Measurements from ENCODE around the gene SLC25A12.
A peak's percentile ranks its signal among the peaks of the same experiment; 100 is the strongest.
"Not testable (repeated sequence)": the region's sequence is repeated elsewhere in the genome, so short reads cannot be mapped to it uniquely, and the experiment has no call there.

The SLC25A12 gene

DNA sequence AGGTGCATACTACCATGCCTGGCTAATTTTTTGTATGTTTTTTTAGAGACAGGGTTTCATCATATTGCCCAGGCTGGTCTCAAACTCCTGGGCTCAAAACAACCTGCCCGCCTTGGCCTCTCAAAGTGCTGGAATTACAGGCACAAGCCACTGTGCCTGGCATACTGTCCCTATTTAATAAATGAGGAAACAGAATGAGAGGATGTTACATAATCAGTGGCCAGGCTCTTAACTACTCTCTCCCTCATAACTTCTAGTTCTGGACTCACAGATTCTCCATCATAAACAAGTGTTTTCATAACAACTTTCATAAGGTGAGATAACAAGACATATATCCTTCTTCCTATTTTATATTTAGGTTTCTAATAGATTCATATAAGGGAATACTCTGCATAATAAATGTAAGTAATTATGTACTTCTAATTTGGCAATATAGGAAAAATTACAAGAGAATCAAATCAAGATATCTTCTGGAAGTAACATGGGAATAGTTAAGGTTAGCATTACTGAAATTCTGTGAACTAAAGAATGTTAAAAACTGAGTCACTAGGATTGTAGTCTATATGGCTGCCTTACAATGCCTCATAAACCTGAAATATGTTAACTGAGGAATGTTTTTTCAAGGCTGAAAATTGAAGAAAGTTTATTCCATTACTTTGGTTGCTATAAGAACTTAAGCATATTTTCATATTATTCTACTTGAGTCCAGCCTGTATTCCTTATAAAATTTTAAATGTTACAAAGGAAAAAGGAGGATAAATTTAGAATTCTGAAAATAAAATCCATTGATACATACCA is 71.3 kb downstream of the SLC25A12 start:
- peak; percentile 31 for DNase-seq

DNA sequence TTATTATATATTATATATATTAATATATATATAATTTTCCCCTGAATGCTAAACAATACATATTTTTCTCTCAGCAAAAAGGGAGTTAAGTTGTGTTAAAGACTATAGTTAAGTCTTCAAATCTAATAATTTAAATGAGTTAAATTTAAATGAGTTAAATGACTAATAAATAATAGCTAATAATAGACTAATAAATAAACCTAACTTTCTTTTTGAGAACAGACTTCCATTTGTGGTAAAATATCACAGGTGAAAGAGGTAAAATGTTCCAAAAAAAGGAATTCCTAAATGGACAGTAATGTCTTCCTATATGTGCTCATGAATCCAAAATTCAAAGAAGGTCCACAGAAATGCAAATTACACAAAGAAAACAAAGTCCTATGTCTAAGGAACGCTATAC is 74.6 kb downstream of the SLC25A12 start:
- DNase-seq, result no peak

DNA sequence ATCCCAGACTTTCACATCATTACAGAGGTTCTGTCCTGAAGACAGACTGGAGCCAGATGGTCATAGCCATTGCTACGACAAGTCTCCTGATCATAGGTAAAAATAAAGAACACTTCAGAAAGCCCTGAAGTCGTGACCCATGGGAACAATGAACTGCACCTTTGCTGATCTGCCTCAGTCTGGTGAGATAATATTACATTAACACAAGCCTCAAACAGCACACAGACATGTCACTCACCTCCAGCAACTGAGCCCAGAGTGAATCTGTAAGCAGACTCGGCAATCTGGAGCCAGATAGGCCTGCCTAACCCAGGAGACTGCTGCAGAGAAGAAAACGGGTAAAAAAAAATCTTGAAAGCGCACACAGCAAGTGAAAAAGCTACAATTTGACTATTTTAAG is 79.2 kb downstream of the SLC25A12 start:
- DNase-seq, result no peak

DNA sequence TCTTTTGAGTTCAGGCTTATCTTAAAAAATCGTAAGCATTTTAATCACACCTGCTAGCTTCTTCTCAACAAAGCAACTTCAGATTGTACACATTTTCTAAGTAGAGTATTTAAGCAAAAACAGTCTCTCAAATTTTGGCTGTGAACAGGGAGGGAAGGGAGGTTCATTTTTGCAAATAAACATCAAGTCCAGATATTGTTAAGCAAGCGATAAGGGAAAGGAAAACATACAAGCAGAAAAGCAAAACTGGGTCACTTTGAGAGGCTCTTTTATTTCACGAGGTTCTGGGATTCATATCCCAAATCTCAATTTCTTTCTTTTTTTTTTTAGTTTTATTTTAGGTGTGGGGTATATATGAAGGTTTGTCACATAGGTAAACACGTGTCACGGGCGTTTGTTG is 79.9 kb downstream of the SLC25A12 start:
- no peak for DNase-seq

DNA sequence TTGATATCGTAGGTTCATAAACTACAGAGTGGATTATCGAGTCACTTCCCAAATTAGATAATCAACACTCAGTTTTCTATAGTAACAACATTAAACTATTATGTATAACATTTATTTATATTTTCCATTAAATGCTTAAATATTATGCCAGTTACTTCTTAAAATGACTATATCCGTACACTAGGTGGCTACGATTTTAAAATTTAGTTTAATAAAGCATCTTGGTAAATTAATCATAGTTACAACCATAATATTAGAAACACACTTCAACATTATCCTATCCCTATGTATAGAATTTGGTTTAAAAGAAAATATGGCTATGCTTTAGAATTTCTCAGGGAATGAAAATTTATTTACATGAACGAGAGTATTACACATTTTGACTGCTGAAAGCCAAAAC is 80.3 kb downstream of the SLC25A12 start:
- DNase-seq, result no peak

DNA sequence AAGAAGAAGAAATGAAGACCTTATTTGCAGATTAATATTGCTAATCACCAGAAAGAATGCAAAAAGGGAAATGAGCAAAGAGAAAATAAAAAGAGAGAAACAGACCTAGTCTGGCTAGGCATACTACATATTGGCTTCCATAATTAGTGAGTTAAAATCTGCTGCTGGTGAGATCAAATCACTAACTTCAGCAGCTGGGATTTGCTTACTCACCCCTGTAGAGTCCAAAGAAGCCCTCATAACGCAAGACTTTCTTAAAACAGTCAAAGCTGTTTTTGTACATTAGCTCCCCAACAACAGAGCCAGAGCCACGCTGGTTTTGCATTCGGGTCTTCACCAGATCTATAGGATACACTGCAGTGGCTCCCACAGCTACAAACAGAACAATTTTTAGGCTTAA is 80.9 kb downstream of the SLC25A12 start:
- no peak for DNase-seq

DNA sequence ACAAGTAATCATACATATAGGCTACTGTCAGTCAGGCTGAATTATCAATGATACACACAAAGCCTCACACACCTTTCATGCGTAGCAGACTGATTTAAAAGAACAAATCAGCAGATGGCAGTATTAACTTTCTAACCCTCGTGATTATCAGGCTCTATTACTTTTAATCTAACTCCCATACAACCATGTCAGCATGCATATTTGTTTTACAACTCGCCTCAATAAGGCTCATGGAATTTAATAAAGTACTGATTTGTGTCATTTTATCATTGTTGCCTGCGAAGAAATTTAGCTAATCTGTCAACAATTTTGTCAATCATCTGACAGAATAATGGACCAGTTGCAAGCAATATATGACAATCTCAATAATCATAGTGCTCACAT is 82.8 kb downstream of the SLC25A12 start:
- DNase-seq, result peak; percentile 47

DNA sequence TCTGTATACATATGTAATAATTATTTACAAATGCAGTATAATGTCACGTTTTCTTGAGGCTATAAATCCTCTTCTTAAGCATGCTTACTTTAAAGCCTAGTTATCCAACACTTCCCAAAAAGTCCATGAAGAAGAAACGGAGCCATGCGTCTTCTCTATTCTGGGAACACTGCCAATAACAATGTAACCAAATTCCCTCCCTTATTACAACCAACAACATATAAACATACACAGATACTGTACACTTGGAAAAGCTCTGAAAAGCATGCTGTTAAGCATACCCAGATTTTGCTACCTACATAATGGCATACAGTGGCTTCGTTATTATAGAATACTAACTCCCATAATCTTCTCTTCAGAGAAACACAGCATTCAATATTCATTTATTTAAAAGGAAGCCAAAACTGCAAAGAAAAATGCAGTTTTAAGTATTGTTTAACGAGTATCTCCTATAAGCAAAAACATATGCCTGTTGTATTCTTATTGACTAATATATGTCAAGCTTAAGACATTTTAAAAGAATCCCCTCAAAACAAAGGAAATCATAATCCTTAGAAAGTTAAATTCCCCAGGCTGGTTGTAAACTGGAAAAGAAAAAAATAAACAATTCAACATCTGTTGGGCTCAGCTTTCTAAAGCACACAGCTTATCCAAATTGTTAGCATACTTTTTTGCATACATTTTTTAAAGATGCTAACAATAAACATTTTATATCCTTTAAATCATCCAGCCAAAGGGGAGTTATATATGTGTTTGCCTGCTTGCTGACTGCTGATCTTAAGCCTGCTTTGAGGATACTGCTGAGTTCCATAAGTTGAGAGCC is 83.4 kb downstream of the SLC25A12 start:
- DNase-seq, result peak; percentile 65

DNA sequence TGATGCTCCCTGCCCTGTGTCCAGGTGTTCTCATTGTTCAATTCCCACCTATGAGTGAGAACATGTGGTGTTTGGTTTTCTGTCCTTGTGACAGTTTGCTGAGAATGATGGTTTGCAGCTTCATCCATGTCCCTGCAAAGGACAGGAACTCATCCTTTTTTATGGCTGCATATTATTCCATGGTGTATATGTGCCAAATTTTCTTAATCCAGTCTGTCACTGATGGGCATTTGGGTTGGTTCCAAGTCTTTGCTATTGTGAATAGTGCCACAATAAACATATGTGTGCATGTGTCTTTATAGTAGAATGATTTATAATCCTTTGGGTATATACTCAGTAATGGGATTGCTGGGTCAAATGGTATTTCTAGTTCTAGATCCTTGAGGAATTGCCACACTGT is 85.2 kb downstream of the SLC25A12 start:
- not testable (repeated sequence) for DNase-seq

DNA sequence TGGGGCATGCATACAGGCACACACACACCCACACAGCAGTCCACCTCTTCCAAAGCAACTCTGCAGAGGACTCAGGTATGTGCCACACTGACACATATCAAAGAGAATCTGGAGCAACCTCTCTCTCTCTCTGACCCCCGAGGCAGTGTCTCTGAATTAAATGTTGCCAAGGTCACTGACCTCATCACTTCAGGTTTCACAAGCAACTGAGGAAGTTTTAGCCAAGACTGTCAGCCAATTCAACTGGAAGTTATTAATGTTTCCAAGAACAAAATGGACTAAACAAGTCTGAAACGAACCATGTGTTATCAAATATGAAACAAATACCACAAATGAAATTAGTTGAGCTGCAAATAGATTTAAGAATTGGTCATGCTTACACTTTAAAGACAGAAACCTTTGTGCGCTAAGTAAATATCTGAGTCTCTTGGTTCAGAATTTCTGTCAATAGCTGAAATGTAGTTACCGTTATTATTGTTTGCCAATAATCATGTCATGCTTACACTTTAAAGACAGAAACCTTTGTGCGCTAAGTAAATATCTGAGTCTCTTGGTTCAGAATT is 86.1 kb downstream of the SLC25A12 start:
- no peak for DNase-seq

DNA sequence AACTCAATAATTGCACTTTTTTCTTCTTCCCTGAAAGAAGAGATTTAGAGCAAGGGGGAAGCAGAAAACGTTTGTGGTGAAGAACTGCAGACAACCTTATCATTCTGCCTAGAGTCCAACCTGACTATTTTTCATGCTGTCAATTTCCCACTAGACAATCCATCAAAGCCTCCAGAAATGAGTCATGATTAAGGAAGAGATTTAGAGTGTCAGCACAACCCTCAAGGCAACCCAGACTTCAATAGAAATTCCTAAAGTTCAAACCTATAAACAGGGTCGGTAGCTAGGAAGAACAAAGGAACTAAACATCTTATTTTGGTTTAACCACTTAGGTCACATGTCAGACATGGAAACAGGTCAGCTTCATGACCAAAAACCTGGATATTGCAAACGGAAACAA is 86.9 kb downstream of the SLC25A12 start:
- DNase-seq, result no peak

DNA sequence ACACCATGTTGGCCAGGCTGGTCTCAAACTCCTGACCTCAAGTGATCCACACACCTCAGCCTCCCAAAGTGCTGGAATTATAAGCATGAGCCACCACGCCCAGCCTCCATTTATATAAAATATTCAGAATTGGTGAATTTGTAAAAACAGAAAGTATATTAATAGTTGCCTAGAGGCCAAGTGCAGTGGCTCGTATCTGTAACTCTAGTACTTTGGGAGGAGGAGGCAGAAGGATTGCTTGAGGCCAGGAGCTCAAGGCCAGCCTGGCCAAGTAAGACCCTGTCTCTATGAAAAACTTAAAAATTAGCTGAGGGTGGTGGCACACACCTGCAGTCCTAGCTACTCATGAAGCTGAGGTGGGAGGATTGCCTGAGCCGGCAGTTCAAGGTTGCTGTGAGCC is 89.6 kb downstream of the SLC25A12 start:
- no peak for DNase-seq

DNA sequence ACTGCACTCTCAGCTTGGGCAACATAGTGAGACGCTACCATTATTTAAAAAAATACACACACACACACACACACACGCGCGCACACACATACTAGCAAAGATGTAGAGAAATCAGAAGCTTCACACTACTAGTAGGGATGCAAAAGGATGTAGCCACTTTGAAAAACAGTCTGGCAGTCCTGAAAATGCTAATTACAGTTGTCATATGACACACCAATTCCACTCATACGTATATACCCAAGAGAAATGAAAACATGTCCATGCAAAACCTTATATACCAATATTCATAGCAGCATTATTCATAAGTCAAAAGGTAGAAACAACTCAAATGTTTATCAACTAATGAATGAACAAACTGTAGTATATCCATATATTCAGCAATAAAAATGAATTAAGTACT is 90.3 kb downstream of the SLC25A12 start:
- DNase-seq, result no peak

DNA sequence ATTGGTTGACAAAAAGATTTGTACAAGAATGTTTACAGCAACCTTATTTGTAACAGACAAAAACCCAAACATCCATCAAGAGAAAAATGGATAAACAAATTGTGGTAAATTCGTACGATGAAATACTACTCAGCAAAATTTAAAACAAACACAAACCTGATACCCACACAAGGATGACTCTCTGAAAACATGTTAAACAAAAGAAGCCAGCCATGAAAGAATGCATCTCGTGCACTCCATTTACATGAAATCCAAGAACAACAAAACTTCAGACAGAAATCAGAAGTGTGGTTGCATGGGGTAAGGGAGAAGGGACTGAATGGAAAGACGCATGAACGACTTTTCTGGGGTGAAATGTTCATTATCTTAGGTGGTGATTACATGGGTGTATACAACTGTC is 93.4 kb downstream of the SLC25A12 start:
- no peak for DNase-seq

DNA sequence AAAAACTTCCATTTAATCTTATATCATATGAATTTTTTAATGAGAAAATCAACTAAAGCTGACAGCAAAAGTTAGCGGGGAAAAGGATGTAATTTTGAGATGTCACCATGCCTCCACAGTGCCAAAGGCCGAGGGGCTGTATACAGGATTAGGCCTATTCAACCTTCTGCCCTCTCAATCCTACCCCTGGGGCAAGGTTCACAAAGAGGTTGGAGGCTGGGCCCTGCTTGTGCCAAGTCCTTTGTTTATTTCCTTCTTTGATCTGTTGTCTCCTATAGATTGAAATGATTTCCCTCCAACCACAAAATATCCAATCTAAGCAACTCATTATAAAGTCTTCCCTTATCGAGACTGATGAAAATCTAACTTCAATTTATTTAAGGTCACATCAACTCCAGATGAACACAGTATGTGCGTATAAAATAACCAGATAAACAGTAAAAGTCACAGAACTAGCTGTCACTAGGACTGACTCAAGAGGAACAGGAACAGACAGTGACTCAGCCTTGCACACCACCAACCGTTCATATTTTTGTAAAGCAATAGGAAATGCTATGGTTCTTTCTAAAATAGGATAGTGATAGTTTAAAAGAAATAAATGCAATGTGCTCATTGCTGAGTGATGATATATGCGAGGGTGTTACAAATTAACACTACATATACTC is 95.8 kb downstream of the SLC25A12 start:
- peak; percentile 65 for DNase-seq

DNA sequence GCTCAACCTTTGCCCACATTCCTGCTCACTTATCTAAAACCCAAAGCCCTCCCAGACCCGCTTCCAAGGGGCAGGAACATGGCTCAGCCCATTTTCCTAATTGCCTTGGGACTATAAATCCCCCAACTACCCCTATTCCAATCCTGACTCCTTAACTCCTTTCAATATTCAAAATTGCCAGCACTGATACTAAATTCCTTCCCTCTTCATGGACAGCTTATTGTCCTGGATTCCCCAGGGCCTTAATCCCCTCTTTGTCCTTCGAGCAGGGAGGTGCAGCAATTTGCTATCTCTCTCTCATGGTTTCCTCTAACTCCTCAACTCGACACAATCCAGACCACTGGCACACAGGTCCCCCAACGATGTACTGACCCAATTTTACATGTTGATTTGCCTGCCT is 99.1 kb downstream of the SLC25A12 start:
- no peak for DNase-seq

DNA sequence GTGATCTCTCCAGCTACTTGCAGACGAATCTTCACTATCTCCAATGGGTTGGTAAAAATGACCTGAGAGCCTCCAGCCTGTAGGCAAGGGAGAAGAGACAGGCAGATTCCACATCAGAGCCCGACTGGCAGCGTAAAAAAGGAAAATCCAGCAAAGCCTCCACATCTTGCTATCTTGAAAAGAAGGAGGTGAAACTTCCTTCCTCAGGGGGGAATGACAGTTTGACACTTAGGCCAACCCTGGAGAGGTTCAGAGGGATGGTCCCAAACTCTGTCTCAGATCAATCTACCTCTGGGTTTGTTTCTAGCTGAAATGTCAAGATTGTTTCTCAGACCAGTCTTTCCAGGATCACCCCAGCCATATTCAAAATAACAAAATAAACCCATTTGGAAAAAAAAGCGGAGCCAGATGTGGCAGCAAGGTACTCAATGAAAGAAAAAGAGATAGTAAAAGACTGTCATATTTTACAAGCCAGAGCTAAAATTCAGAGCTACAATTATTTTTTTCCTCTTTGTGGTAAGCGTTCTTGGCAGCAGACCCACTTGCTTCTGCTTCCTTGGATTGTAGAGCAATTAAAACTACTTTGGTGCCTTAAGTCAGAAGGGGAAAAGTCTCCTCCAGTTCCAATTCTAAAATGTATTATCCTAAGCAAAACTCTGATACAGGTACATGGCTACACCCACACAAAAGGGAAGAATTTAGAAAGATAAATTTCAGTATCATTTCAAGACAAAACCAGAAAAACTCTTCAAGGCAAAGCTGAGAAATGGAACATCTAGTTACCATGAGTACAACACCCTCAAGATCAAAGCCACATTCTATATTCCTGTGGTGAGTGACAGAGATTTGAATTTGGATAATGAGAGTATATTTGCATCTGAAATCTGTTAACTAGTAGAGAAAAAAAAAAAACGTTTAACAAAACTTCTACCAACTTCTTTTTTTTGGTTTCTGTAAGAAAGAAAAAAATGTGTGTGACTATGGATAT is 100.1 kb downstream of the SLC25A12 start:
- peak; percentile 24 for DNase-seq

DNA sequence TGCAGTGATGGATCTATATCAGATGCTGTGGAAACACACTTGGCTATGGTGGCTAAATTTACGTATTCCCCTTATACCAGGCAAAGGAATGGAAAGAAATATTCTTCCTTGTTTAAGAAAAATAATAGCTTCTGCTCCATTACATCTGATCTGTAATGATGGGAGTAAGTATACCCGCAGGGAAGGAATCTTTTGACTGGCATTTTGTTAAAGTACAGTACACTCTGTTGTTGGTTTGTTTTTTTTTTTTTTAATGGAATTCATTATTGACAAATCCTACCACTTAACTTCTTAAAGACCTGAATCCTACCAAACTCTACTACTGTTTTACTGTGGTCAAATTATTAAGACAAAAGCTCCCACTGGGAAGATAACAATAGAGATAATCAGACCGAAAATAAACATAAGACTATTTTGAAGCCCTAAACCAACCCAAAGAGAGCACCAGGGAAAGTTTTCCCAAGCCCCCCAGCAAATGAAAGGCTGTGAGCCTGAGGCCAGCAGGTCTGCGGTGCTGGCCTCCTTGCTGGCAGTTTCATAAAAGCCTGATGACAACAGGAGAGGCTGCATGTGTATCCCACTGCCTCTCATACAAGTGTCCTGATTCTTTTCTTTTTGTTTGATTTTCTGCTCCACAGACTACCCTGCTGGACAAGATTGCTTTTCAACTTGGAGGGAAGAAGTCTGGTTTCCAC is 101.0 kb downstream of the SLC25A12 start:
- DNase-seq, result no peak

DNA sequence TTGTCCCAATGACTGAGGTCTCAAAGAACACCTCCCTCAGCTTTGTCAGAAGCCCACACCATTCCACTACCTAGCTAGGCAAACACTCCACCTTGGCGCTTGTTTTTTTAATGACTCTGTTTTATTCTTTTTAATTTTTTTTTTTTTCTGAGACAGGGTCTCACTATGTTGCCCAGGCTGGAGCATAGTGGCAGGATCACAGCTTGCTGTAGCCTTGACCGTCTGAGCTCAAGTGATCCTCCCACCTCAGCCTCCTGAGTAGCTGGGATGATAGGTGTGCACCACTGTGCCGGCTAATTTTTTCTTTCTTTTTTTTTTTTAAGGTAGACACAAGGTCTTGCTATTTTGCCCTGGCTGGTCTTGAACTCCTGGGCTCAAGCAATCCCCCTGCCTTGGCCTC is 101.9 kb downstream of the SLC25A12 start:
- no peak for DNase-seq

DNA sequence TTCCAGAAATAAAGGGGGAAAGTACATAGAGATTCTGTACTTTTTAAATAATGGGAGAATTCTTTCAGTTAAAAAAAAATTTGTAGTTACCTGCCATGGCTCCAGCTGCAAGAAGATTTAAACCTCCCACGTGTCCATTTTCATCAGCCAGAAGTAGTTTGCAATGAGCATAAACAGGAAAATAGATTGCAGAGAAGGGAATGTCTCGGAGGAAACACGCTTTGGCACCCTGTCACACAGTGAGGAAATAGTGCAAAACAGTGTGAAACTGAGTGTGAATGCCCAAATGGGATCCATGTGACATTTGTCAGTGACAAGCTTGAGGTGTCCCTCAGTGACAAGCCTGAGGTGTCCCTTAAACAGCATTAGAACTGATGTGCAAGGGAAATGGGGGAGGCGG is 102.7 kb downstream of the SLC25A12 start:
- DNase-seq, result no peak

DNA sequence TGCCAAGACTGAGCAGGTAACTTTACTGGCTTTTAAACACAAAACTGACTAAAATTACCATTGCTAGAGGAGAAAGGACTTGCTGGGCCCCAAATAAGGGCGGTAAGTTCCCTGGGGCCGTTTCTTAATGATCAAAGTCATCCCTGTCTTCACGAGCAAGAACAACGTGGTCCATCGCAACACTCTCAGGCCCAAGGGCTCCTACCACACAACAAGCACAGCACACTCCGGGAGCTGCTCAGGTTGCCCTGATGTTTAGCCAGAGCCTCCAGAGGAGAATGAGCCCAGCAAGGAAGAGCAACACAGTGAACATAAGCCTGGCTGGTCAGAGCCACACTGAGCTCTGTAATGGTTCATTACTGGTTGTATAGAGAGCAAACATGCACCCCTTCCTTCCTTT is 104.1 kb downstream of the SLC25A12 start:
- no peak for DNase-seq
